HK-2 (cell line): ENCODE measurements around the gene TPD52L1.
A peak's percentile ranks its signal among the peaks of the same experiment; 100 is the strongest.
"Not testable (repeated sequence)": the region's sequence is repeated elsewhere in the genome, so short reads cannot be mapped to it uniquely, and the experiment has no call there.

Experiments used
- DNase-seq: peaks from one replicate; pipeline ENCODE4 v3.0.0-alpha.2; 2018; ENCODE audit not compliant: unreplicated experiment

TPD52L1 gene

DNA sequence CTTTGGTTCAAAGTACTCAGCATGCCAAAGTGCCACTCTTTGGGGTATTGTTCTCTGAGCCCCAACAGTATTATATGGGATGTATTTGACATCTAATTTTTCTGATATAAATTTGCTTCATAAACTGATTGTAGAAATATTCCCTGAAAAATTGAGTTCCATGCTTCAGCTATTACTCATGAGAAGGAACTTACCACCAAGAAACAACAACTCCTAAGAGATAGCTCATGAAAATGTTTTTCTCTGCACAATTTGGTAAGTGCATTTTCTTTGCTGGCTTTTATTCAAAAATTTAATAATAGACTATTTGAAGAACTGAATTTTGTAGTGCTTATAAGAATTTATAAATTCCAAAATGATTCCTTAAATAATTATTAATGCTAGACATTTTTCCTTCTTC, 12.8 kb upstream of the TPD52L1 start:
- no peak for DNase-seq

DNA sequence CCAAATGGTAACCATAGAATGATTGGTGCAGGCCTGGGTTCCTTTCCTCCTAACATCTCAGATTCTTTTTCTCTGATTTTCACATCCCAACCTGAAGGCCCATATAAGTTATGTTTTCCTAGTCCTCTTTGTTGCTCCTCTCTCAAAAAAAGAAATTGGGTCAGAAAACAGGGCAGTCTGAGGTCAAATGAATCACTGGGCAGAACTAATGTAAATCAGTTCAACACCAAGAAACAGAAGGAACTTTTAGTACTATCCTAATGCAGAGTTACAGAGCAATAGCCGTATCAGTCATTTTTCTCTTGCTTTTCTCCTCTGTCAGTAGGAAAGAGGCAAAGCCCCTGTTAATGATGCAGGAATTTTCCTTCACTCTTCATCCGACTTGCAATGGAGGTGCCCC, 11.0 kb upstream of the TPD52L1 start:
- DNase-seq = no peak

DNA sequence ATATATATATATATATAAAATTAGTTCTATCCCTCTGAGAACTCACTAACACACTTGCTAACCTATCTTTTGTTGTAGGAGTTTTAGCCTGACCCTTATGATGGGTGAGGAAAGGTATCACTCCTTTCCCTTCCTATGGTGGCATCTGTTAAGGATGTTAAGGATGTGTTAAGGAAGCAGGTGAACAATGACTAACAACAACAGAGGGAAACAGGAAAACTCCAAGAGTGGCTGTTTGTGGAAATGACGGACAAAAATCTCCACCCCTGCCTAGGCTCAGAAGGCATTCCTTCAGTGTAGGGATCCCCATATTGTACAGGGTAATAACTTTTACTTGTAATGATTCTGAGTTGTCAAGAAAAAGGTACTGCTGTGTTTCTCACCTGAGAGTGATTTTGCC, 8.8 kb upstream of the TPD52L1 start:
- no peak for DNase-seq

DNA sequence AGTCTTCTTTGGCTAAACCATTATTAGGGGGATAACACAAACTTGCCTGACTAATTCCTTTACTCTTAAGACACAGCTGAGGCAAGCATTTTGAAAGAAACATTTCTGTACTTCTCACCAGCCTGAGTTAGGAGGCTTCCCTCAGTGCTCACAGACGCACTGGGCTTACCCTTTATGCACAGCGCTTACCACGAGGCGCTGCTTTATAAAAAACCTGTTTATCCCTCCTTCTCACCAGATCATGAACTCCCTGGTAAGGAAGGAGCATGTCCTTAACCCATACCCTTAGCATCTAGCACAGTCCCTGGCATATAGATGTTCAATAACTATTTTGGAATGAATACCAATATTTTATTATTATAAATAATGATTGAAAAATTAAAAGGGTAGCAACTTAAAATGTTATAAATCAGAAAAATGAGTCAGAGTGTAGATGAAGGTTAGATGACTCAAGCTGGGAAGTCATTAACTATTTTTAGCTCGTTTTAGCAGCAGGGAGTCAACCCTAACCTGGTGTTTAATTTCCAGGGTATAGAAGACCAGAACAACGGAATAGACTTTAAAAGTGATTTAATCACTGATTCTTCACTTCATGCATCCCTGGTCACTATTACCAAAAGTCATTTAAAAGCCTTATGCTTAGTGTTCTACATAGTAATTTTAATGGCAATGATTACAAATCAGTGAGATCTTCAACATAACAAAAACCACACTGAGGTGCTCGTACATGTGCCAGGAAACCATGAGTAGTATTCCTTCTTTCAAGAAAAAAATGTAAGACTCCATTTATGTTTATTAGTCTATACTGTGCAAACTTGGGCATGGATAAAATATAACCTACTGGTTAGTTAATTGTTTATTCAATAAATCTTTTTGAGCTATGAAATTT, 4.1 kb upstream of the TPD52L1 start:
- DNase-seq = no peak

DNA sequence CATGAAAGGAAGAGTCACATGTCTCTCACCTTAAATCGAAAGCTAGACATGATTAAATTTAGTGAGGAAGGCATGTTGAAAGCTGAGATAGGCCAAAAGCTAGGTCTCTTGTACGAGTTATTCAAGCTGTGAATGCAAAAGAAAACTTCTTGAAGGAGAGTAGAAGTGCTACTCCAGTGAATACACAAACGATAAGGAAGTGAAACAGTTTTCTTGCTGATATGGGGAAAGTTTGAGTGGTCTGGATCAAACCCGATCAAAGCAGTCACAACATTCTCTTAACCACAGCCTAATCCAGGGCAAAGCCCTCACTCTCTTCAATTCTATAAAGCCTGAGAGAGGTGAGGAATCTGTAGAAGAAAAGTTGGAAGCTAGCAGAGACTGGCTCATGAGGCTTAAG, 1.9 kb upstream of the TPD52L1 start:
- no peak for DNase-seq

DNA sequence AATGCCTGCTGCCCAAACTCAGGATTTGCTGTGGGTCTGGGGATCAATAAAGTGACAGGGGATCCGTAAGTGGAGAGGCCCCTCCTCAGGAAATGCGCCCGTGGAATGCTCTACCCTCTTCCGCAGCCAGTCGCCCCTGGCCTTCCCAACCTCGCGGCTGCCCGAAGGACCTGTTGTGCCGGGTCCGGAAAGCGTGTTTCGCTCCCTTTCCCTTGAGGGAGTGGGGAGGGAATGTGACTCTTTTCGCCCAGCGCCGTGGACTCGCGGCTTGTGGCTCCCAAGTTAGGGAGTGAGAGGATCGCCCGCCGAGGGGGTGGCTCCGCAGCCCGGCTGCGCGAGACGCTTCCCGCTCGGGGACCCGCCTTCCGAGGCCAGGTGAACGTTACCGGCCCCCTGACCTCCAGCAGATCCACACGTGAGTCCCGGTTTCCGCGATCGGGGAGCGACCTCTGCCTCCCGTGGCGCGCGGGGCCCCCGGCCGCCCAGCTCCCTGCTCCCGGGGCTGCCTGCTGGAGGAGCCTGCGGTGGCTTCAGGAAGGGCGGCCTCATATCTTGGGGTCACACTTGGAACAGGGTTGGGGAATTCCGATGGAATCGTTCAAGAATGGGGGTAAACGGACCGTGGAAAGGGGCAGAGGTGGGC, 666 bp downstream of the TPD52L1 start:
- DNase-seq = peak; percentile 54

DNA sequence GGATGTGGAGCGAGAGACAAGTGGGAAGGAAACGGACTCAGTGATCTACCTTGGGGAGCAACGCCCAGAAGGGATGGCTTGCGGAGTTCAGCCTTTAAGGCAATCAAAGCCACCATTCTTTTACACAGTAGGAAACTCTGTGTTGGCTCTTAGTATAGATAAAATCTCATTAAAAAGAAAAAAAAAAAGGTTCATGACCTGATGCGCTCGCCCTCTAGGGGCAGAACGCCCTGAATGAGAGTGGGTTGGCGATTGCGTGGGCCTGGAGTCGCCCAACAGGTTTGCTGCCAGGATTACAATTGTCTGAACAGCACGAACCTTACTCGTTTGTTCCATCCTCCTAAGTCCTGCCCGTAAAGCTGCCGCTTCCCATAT, 1.2 kb downstream of the TPD52L1 start:
- DNase-seq = peak; percentile 53

DNA sequence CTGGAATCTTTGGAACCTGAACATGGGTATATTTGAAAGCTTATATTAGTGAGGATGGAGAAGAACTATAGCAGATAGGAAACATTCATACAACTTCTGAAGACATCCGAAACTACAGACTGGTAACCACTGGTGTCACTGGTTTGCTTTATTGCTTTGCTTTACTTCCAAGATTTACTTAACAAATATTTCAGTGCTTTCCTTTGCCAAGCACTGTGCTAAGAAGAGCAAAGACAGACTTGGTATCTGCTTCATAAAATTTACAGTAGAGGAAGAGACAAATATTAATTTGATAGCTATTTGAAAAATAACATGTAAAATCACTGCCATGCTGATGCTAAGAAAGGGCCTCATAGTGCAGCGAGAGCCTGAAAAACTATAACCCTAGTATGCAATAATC, 1.8 kb downstream of the TPD52L1 start:
- no peak for DNase-seq

DNA sequence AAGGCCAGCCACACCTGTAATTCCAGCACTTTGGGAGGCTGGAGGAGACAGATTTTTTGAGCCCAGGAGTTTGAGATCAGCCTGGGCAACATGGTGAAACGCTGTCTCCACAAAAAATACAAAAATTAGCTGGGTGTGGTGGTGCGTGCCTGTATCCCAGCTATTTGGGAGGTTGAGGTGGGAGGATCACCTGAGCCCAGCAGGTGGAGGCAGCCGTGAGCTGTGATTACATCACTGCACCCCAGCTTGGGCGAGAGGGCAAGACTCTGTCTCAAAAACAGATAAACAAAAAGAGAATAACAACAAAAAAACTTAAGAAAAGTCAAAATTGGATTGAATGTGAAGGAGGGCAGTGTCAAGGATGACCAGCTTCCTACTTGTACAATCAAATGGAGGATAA, 2.9 kb downstream of the TPD52L1 start:
- DNase-seq = no peak

DNA sequence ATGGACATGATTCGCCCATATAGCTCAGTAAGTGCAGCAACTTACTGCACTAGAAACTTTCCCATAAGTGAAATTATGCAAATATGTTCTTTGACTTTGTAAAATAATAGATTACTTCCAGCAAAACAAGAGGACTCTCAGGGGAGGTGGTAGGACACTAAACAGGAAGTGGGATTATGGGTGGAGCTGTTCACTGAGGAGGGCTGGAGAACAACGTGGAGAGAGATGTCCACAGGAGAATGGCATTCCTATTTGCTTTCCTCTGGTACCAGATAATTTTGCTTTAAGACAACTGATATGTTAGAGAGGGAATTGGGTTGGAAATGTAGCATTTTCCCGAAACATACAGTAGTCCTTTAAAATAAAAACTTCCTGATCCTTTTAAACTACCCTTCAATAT, 3.7 kb downstream of the TPD52L1 start:
- no peak for DNase-seq

DNA sequence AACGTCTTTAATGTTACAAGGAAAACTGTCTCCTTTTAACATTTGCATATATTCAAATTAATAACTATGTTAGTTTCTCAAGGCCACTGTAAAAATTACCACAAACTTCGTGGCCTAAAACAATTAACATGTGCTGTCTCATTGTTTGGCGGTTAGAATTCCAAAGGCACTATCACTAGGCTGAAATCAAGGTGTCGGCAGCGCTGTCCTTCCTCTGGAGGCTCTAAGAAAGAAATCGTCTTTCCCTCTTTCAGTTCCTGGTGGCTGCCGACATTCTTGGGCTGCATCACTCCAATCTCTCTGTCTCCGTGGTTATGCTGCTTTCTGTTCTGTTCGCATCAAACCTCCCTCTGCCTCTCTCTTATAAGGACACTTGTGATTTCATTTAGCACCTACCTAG, 4.2 kb downstream of the TPD52L1 start:
- no peak for DNase-seq

DNA sequence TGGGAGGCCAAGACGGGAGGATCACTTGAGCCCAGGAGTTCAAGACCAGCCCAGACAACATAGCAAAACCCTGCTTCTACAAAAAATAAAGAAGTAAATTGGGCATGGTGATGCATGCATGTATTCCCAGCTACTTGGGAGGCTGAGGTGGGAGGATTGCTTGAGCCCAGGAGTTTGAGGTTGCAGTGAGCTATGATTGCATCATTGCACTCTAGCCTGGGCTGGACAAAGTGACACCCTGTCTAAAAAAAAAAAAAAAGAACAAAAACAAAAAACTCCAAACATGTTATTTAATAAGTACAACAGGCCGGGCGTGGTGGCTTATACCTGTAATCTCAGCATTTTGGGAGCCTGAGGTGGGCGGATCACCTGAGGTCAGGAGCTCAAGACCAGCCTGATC, 9.8 kb downstream of the TPD52L1 start:
- DNase-seq = not testable (repeated sequence)

DNA sequence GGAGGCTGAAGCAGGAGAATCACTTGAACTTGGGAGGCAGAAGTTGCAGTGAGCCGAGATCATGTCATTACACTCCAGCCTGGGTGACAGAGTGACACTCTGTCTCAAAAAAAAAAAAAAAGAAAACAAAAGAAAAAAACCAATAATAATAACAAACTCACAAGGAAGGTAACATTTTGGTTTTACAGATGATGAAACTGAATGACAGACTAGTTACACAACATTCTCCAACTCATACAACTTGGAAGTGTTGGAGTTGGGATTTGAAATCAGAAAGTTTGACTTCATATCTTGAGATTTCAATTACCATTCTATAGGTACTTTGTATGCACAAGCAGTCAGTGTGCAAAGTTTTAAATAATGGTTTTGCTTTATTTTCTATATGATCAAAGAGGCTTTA, 10.2 kb downstream of the TPD52L1 start:
- no peak for DNase-seq

DNA sequence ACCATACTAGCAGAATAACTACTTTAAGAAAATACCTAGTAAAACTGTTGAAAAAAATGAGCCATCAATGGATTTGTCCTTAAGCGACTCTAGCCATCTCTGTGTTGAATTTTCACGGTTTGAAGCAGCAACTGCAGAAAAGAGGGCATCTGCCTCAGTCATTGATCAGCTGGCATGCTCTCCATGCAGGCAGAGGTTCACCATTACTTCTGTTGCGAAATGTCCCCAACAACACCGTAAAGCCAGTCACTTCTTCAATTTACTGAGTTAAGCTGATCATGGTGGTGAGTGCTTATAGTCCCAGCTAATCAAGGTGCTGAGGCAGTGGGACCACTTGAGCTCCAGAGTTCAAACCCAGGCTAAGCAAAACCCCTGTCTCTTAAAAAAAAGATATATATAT, 11.1 kb downstream of the TPD52L1 start:
- DNase-seq = no peak

DNA sequence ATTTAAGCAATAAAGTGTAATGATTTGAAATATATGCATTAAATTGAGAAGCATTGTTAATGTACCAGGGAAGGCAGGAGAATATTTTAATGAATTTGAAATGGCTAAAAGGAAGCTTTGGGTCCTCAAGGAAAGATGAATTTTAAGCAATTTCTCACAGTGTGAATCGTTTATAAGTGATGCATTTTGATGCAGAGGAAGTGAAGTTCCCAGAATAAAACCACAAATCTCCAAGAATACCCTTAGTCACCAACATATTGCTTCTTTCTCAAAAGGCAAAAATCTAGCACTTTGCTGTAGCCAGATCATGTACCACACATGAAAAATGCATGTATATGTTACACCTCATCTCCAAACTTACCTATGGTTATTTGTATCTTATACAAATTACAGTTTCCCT, 11.7 kb downstream of the TPD52L1 start:
- DNase-seq = no peak

DNA sequence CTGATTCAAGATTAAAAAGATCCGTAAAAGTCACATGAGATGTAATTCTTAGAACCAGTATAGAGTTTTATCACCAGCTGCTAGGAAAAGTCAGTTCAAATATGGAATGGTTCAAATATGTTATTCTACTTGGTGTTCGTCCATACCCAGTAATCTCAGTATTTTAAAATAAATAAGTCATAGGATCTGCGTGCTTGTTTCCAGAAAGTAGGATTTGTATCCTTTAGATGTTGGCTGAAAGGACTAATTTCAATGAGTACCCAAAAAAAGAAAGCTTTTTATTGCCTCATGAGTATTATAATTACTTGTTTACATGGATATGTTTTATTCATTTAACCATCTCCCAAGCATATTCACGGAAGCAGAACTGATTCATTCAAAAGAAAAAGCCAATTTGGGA, 12.2 kb downstream of the TPD52L1 start:
- DNase-seq = no peak

DNA sequence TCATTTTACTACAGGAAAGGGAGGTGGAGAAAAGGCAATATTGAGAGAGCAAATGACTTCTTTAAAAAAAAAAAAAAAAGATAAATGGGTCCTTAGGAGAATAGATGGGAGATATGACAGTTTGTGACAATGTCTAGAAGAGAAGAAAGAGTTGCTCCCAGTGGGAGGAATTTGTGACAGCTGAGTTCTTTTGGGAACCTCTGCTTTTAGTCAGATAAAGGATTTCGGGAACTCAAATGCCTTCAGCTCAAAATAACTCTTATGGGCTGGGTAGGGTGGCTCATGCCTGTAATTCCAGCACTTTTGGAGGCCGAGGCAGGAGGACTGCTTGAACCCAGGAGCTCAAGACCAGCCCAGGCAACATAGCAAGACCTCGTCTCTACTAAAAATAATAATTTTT, 13.1 kb downstream of the TPD52L1 start:
- no peak for DNase-seq

DNA sequence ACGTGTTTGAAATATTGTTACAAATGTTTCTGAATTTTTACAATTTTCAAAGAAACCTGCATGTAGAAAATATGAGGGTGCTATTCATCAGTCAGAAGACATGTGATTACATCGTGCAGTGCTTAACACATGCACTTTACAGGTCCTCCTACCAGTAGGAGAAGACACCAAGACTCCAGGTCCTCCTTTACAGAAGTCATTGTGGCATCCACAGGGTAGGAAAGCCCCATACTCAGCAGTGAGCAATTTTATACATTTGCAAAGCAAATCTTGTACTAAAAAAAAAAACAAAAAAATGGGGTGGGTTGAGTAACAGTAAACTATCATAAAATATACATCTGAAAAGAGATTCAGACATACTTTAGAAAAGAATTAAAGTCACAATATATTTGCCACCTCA, 14.0 kb downstream of the TPD52L1 start:
- DNase-seq = no peak

DNA sequence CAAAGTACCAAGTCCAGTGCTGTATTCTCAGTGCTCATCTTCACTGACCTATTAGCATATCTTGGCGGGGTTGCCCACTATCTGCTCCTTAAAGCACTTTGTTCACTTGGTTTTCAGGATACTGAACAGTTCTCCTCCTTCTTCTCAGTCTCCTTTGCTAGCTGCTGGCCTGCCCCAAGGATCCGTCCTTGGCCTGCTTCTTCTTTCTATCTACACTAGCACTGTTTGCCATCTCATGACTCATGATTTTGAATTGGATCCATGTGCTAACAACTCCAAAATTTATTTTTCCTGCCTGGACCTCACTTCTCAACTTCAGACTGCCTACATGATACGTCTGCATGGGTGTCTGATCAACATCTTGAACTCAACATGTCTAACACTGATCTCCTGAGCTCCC, 15.5 kb downstream of the TPD52L1 start:
- no peak for DNase-seq

DNA sequence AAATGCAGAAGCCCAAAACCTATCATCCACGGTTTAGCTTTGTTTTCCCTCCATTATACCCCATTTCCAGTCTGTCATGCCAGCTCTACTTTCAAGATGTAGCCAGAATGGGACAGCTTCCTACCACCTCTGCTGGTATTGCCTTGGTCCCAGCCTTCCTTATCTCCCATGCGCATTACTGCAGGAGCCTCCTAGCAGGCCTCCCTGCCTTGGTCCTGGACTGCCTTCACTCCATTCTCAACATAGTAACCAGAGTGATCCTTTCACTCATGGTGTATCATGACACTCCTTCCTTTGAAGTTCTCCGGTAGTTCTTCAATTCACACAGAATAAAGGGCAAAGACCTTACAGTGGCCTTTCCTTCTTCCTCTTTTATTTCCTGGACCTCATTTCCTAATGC, 15.9 kb downstream of the TPD52L1 start:
- no peak for DNase-seq

DNA sequence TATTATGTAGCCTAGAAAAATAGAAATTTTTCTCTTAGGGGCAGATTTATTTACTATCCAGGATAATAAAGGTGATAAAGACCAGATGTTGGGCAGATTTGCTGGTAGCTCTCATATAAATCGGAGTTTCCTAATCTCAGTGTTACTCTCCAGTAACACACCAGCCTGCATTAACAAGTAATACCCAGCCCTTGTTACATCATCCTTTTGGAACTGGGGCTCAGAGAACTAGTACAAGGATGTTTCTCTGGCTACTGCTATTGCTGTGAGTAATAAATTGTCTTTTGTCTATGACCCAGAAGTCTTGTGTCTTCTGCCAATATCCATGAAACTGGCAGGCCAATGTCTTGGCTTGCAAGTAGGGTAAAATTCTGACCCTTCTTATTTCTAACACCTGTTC, 16.8 kb downstream of the TPD52L1 start:
- no peak for DNase-seq

DNA sequence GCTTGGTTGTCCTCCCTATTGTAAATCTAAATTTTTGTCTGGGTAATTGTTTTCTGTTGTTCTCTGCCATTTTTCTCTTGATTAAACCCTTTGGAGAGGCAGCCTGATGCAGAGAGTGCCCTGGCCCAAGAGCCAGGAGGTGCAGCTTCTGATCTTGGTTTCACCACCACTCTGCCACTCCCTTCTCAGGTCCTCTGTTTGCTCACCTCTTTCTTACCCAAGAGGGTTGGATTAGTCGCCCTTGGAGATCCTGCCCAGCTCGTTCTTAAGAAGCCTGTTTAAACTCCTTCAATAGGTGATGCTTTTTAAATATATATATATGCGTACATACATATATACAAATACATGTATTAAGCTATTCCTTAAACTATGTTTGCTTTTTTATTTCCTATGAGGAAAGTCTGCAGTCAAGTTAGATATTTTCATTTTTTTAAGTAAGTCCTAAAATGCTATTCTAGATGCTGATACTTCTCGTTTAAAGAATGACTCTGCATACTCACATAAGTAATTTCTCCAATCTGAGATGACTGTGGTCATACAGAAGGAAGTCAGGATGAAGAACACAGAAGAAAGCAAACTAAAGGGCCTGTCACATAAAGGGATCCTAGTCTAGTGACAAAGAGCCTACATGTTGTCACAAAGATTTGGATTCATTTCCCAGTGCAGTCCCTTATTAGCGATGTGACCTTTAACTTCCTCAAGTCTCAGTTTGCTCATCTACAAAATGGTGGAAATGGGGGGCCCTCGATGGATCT, 19.9 kb downstream of the TPD52L1 start:
- DNase-seq = no peak

DNA sequence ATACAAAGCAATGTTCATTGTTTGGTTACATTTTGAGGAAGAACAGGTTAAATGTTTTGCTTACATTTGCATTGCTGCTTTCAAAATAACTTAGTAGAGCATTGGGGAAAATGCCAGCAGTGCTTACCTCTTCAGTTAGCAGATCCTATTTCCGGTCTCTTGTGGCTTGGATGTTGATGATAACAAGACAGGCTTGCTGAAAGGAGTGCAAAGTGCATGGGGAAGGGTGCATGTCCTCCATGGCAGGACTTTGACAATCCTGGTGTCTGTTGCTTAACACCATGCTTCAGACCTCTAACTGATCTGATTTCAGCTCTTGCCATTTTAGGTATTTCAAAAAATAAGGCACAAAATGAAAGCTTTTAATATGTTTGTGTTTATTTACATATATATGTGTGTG, 21.1 kb downstream of the TPD52L1 start:
- no peak for DNase-seq
